ENCODE results near the gene EIF5AL1. TPM values are rescaled to one million over a fixed set of nuclear protein-coding genes. Genes with fewer than 3 reads are reported as not detected.

The EIF5AL1 gene
- total and polyA plus RNA-seq, 2 donors (not counting 1 experiment from before 2014, with no cell fraction given) = 0.76 to 1.7 TPM

GRCh38 chr10:79495791-79496190, 16.5 kb upstream of the EIF5AL1 start:
- Histone ChIP-seq H3K9me3 (ENCODE audit: control extremely low read depth in 1 of 3, control insufficient read depth in 2 of 3, insufficient read depth in 1 of 3, low read length in 2 of 3) (no peaks in the 10 kb centered on the region), H2AFZ (ENCODE audit: insufficient read depth, low read depth, low read length, poor library complexity, severe bottlenecking) (no peak overlapping the region), H4K20me1 (ENCODE audit: control insufficient read depth, insufficient read depth, low read length, poor library complexity, severe bottlenecking) (no peaks in the 10 kb centered on the region), H3K4me3 (ENCODE audit: control extremely low read depth in 1 of 5, extremely low read depth in 1 of 5, insufficient read depth in 1 of 5, low read depth in 2 of 5, low read length in 4 of 5) (no peak overlapping the region), H3K4me1 (ENCODE audit: control insufficient read depth in 2 of 2, insufficient read depth in 2 of 2, low read length in 2 of 2) (no peaks in the 10 kb centered on the region), H3K27ac (ENCODE audit: low read length in 2 of 2) (no peak overlapping the region), H3K9ac (ENCODE audit: low read length) (no peak overlapping the region), H3K4me2 (replicated peaks; ENCODE audit: low read depth, low read length, poor library complexity, severe bottlenecking) (no peak overlapping the region), H3K36me3 (replicated peaks in 1 of 2; ENCODE audit: control extremely low read depth in 1 of 2, control insufficient read depth in 1 of 2, extremely low read depth in 1 of 2, insufficient read depth in 2 of 2, low read length in 1 of 2) (no peaks in the 10 kb centered on the region), H3K27me3 (replicated peaks in 1 of 4; ENCODE audit: control extremely low read depth in 1 of 4, control insufficient read depth in 3 of 4, insufficient read depth in 4 of 4, low read length in 3 of 4) (peaks cover 0 to 7% (median 2%) of the 10 kb centered on the region in 4 experiments), H3K79me2 (ENCODE audit: control insufficient read depth, insufficient read depth, low read length) (no peaks in the 10 kb centered on the region)
- CTCF ChIA-PET = interaction anchor here (1.1 to 1.3 kb wide), 2 partner anchors 8 to 122 kb away, joined by 6 to 8 read pairs; no protein-coding TSS in a partner anchor
- DNase-seq (no peak), ATAC-seq (ENCODE audit: low read depth) (no peak)
- no CpG with 5 or more reads among the region's 6 CpGs for WGBS (ENCODE audit: insufficient coverage)
- Mint-ChIP-seq H3K27ac (no peak overlapping the region), H3K27me3 (peaks cover 35% of the 10 kb centered on the region), H3K4me1 (no peaks in the 10 kb centered on the region), H3K9me3 (ENCODE audit: insufficient read depth) (no peaks in the 10 kb centered on the region), H3K4me3 (no peak overlapping the region)
- POLR2A ChIA-PET = no interaction called here
- TF ChIP-seq, protein P1, sequence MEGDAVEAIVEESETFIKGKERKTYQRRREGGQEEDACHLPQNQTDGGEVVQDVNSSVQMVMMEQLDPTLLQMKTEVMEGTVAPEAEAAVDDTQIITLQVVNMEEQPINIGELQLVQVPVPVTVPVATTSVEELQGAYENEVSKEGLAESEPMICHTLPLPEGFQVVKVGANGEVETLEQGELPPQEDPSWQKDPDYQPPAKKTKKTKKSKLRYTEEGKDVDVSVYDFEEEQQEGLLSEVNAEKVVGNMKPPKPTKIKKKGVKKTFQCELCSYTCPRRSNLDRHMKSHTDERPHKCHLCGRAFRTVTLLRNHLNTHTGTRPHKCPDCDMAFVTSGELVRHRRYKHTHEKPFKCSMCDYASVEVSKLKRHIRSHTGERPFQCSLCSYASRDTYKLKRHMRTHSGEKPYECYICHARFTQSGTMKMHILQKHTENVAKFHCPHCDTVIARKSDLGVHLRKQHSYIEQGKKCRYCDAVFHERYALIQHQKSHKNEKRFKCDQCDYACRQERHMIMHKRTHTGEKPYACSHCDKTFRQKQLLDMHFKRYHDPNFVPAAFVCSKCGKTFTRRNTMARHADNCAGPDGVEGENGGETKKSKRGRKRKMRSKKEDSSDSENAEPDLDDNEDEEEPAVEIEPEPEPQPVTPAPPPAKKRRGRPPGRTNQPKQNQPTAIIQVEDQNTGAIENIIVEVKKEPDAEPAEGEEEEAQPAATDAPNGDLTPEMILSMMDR (IDR thresholded peaks at IDR 0.05) = no peak
- TF ChIP-seq EZH2 (IDR thresholded peaks at IDR 0.05; ENCODE audit: borderline replicate concordance, insufficient read depth, low read depth, low read length, poor library complexity, severe bottlenecking) = no peak
- intact Hi-C loops (cut with micrococcal nuclease) = no loop called here

GRCh38 chr10:79496896-79497295, 15.4 kb upstream of the EIF5AL1 start:
- Mint-ChIP-seq H3K9me3 (ENCODE audit: insufficient read depth) (no peaks in the 10 kb centered on the region), H3K4me3 (no peak overlapping the region), H3K27me3 (peaks cover 43% of the 10 kb centered on the region), H3K4me1 (no peaks in the 10 kb centered on the region), H3K27ac (no peak overlapping the region)
- ATAC-seq (ENCODE audit: low read depth) (no peak), DNase-seq (no peak)
- CTCF ChIA-PET = interaction anchor here (1.1 to 1.3 kb wide), 2 partner anchors 9 to 123 kb away, joined by 6 to 8 read pairs; no protein-coding TSS in a partner anchor
- Histone ChIP-seq H2AFZ (ENCODE audit: insufficient read depth, low read depth, low read length, poor library complexity, severe bottlenecking) (no peak overlapping the region), H3K27ac (ENCODE audit: low read length in 2 of 2) (no peak overlapping the region), H3K4me2 (replicated peaks; ENCODE audit: low read depth, low read length, poor library complexity, severe bottlenecking) (no peak overlapping the region), H3K4me1 (ENCODE audit: control insufficient read depth in 2 of 2, insufficient read depth in 2 of 2, low read length in 2 of 2) (no peaks in the 10 kb centered on the region), H3K9me3 (ENCODE audit: control extremely low read depth in 1 of 3, control insufficient read depth in 2 of 3, insufficient read depth in 1 of 3, low read length in 2 of 3) (no peaks in the 10 kb centered on the region), H4K20me1 (ENCODE audit: control insufficient read depth, insufficient read depth, low read length, poor library complexity, severe bottlenecking) (no peaks in the 10 kb centered on the region), H3K4me3 (ENCODE audit: control extremely low read depth in 1 of 5, extremely low read depth in 1 of 5, insufficient read depth in 1 of 5, low read depth in 2 of 5, low read length in 4 of 5) (no peak overlapping the region), H3K79me2 (ENCODE audit: control insufficient read depth, insufficient read depth, low read length) (no peaks in the 10 kb centered on the region), H3K36me3 (replicated peaks in 1 of 2; ENCODE audit: control extremely low read depth in 1 of 2, control insufficient read depth in 1 of 2, extremely low read depth in 1 of 2, insufficient read depth in 2 of 2, low read length in 1 of 2) (no peaks in the 10 kb centered on the region), H3K27me3 (replicated peaks in 1 of 4; ENCODE audit: control extremely low read depth in 1 of 4, control insufficient read depth in 3 of 4, insufficient read depth in 4 of 4, low read length in 3 of 4) (peaks cover 0 to 7% (median 2%) of the 10 kb centered on the region in 4 experiments), H3K9ac (ENCODE audit: low read length) (no peak overlapping the region)
- 58% methylated on average over 4 of the region's 4 CpGs for WGBS (ENCODE audit: insufficient coverage)
- TF ChIP-seq EZH2 (IDR thresholded peaks at IDR 0.05; ENCODE audit: borderline replicate concordance, insufficient read depth, low read depth, low read length, poor library complexity, severe bottlenecking) = no peak
- TF ChIP-seq, protein P1 (IDR thresholded peaks at IDR 0.05) = no peak
- intact Hi-C loops (cut with micrococcal nuclease) = no loop called here
- POLR2A ChIA-PET = no interaction called here
